OCI-LY7 (cell line): ENCODE measurements around the gene IQCH. TPM values are rescaled to one million over a fixed set of nuclear protein-coding genes. Genes with fewer than 3 reads are reported as not detected.

Source experiments
- BruUV-seq: library from RNA; stranded (reverse); fragments of 400-500 nt; replicated peaks from 2 replicates; lab custom pipeline; 2021; lab: Mats Ljungman, UMichigan
- CTCF ChIA-PET: fragments of 300-600 bp; sonication (Branson Sonifier 250); formaldehyde crosslinking; loops from one replicate; lab custom pipeline; 2022; ENCODE audit warnings: antibody characterized with exemption; ENCODE audit not compliant: unreplicated experiment; lab: Charles Lee
- POLR2A ChIA-PET: fragments of 300-600 bp; sonication (Branson Sonifier 250); formaldehyde crosslinking; loops from one replicate; lab custom pipeline; 2022; ENCODE audit warnings: antibody characterized with exemption; lab: Charles Lee
- DNase-seq: peaks from one replicate; pipeline ENCODE4 v3.0.0-alpha.2; 2015; ENCODE audit warnings: low spot score
- H2AFZ ChIP-seq: fragments of 200-600 bp; sonication (generic), shearing (Covaris generic); 2 replicates; pipeline ENCODE4 v1.6.1; 2014; ENCODE audit warnings: mild to moderate bottlenecking, antibody characterized with exemption, low read length, moderate library complexity
- H3K27ac ChIP-seq: fragments of 200-600 bp; sonication (generic); 2 replicates; pipeline ENCODE4 v1.5.1; 2014; ENCODE audit warnings: mixed run types, low read depth, mild to moderate bottlenecking, moderate library complexity, low read length, inconsistent platforms; ENCODE audit not compliant: poor library complexity, severe bottlenecking
- H3K36me3 ChIP-seq: fragments of 200-600 bp; sonication (generic); 2 replicates; pipeline ENCODE4 v1.6.1; 2014; ENCODE audit warnings: mild to moderate bottlenecking, antibody characterized with exemption, low read length, moderate library complexity, mixed read lengths; ENCODE audit not compliant: insufficient read depth
- H3K4me1 ChIP-seq: fragments of 200-600 bp; sonication (generic); 2 replicates; pipeline ENCODE4 v1.5.1; 2014; ENCODE audit warnings: mild to moderate bottlenecking, low read length; ENCODE audit not compliant: insufficient read depth, poor library complexity, severe bottlenecking
- H3K4me2 ChIP-seq: fragments of 200-600 bp; sonication (generic); 2 replicates; pipeline ENCODE4 v1.6.1; 2014; ENCODE audit warnings: mild to moderate bottlenecking, low read length
- H3K4me3 ChIP-seq: fragments of 200-600 bp; sonication (generic); 2 replicates; pipeline ENCODE4 v1.5.1; 2014; ENCODE audit warnings: mild to moderate bottlenecking, low read depth, low read length; ENCODE audit not compliant: poor library complexity, severe bottlenecking
- H3K79me2 ChIP-seq: fragments of 200-600 bp; sonication (generic); 2 replicates; pipeline ENCODE4 v1.6.1; 2016; ENCODE audit warnings: low read depth, mild to moderate bottlenecking, low read length, moderate library complexity, mixed read lengths; ENCODE audit not compliant: insufficient read depth
- H3K9me2 ChIP-seq: fragments of 200-600 bp; sonication (generic); 2 replicates; pipeline ENCODE4 v1.6.1; 2016; ENCODE audit warnings: mild to moderate bottlenecking, low read length, mixed read lengths; ENCODE audit not compliant: insufficient read depth
- H3K9me3 ChIP-seq: fragments of 200-600 bp; sonication (generic); 2 replicates; pipeline ENCODE4 v1.6.1; 2014; ENCODE audit warnings: mild to moderate bottlenecking, mixed run types, low read length, mixed read lengths
- H4K20me1 ChIP-seq: fragments of 200-600 bp; sonication (generic); 2 replicates; pipeline ENCODE4 v1.6.1; 2014; ENCODE audit warnings: mild to moderate bottlenecking, antibody characterized with exemption, low read length, moderate library complexity, mixed read lengths; ENCODE audit not compliant: insufficient read depth
- EZH2phosphoT487 ChIP-seq: fragments of 200-600 bp; sonication (generic); IDR thresholded peaks from 2 replicates; pipeline ENCODE4 v1.6.1; 2018; ENCODE audit warnings: low read depth, borderline replicate concordance, mild to moderate bottlenecking, mixed run types, antibody characterized with exemption, low read length, moderate library complexity, mixed read lengths
- intact Hi-C: fragments of 100-400 bp; cut with micrococcal nuclease; formaldehyde crosslinking; loops from one replicate; pipeline ENCODE4 v1.10.0; 2022; ENCODE audit not compliant: unreplicated experiment
- total RNA-seq, 2 experiments: library from RNA; depleted of rRNA in 1 of 2; stranded (reverse); fragments of >200 nt in 1 of 2; shearing (Covaris generic) in 1 of 2; gene quantifications; 2 replicates each; pipeline ENCODE4 v1.2.3, GENCODE V29; 2014 to 2022
- TF ChIP-seq, protein P1 (sequence below): fragments of 200-600 bp; sonication (generic); conservative IDR thresholded peaks from 2 replicates; pipeline ENCODE4 v1.5.1; 2014; ENCODE audit warnings: mild to moderate bottlenecking, antibody characterized with exemption, low read length, moderate library complexity, mixed read lengths

The IQCH gene
- total RNA-seq, 2 experiments from 2014 or later: 3.9 to 5.8 TPM

GRCh38 chr15:67343206-67343605 lies 88.6 kb downstream of the IQCH start:
- DNase-seq: no peak
- H4K20me1 ChIP-seq: no peaks in the 10 kb centered on the region
- TF ChIP-seq, protein P1, sequence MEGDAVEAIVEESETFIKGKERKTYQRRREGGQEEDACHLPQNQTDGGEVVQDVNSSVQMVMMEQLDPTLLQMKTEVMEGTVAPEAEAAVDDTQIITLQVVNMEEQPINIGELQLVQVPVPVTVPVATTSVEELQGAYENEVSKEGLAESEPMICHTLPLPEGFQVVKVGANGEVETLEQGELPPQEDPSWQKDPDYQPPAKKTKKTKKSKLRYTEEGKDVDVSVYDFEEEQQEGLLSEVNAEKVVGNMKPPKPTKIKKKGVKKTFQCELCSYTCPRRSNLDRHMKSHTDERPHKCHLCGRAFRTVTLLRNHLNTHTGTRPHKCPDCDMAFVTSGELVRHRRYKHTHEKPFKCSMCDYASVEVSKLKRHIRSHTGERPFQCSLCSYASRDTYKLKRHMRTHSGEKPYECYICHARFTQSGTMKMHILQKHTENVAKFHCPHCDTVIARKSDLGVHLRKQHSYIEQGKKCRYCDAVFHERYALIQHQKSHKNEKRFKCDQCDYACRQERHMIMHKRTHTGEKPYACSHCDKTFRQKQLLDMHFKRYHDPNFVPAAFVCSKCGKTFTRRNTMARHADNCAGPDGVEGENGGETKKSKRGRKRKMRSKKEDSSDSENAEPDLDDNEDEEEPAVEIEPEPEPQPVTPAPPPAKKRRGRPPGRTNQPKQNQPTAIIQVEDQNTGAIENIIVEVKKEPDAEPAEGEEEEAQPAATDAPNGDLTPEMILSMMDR: no peak
- no peak for TF ChIP-seq EZH2phosphoT487

GRCh38 chr15:67349634-67350033 lies 95.0 kb downstream of the IQCH start:
- TF ChIP-seq EZH2phosphoT487: no peak
- TF ChIP-seq, protein P1: no peak
- H3K27ac ChIP-seq: no peak overlapping the region
- intact Hi-C loops: no loop called here
- peaks cover 4% of the 10 kb centered on the region; the same call in 1 of the 2 replicates for H3K9me3 ChIP-seq
- H4K20me1 ChIP-seq: no peaks in the 10 kb centered on the region
- H2AFZ ChIP-seq: no peak overlapping the region
- no peaks in the 10 kb centered on the region; the same call in 1 of the 2 replicates for H3K9me2 ChIP-seq
- no peak overlapping the region for H3K4me3 ChIP-seq
- DNase-seq: no peak
- ChIA-PET CTCF (no interaction called here), POLR2A (no interaction called here)
- H3K4me1 ChIP-seq: no peaks in the 10 kb centered on the region
- no TSS peak for BruUV-seq
- H3K36me3 ChIP-seq: no peaks in the 10 kb centered on the region
- no peak overlapping the region for H3K4me2 ChIP-seq
- H3K79me2 ChIP-seq: no peaks in the 10 kb centered on the region

More at GRCh38 chr15:67343206-67343605, 88.6 kb downstream of the IQCH start:
- Histone ChIP-seq H3K4me2 (no peak overlapping the region), H2AFZ (no peak overlapping the region), H3K27ac (no peak overlapping the region), H3K9me2 (no peaks in the 10 kb centered on the region), H3K4me3 (no peak overlapping the region), H3K4me1 (no peaks in the 10 kb centered on the region), H3K36me3 (no peaks in the 10 kb centered on the region), H3K79me2 (no peaks in the 10 kb centered on the region), H3K9me3 (no peaks in the 10 kb centered on the region)
- POLR2A ChIA-PET: no interaction called here
- CTCF ChIA-PET: no interaction called here
- no TSS peak for BruUV-seq
- intact Hi-C loops: no loop called here

DNA sequence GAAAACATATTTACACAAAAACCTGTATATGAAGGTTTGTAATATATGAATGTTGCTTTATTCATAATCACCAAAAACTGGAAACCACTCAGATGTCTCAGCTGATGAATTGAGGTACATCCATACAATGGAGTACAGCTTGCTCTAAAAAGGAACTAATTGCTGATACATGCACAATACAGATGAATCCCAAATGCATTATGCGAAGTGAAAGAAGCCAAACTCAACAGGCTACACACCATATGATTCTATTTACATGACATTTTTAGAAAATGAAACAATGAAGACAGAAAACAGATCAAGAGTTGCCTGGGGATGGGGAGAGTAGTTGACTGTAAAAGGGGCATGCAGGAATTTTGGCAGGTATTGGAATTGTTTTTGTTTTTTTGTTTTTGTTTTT lies 95.5 kb downstream of the IQCH start:
- no peaks in the 10 kb centered on the region; the same call in 1 of the 2 replicates for H3K9me2 ChIP-seq
- no peak for DNase-seq
- intact Hi-C loops: no loop called here
- no peaks in the 10 kb centered on the region for H3K79me2 ChIP-seq
- ChIA-PET CTCF (no interaction called here), POLR2A (no interaction called here)
- H3K4me2 ChIP-seq: no peak overlapping the region
- no peak overlapping the region for H3K27ac ChIP-seq
- H3K4me1 ChIP-seq: no peaks in the 10 kb centered on the region
- H3K9me3 ChIP-seq: peaks cover 4% of the 10 kb centered on the region; the same call in 1 of the 2 replicates
- H2AFZ ChIP-seq: no peak overlapping the region
- no peaks in the 10 kb centered on the region for H3K36me3 ChIP-seq
- BruUV-seq: no TSS peak
- TF ChIP-seq, protein P1: no peak
- no peak for TF ChIP-seq EZH2phosphoT487
- H3K4me3 ChIP-seq: no peak overlapping the region
- H4K20me1 ChIP-seq: no peaks in the 10 kb centered on the region
